HG03354 (cell line): ENCODE data around the gene PEX14.

Experiments
- ATAC-seq: cut with Tn5 transposase; IDR thresholded peaks from one replicate; pipeline ENCODE4 v1.9.1; 2021; ENCODE audit warnings: mild to moderate bottlenecking; ENCODE audit not compliant: unreplicated experiment, poor library complexity, severe bottlenecking

The PEX14 gene

GRCh38 chr1:10612436-10613160 lies 137.8 kb downstream of the PEX14 start:
- no peak for ATAC-seq

- no peak for ATAC-seq
Measured at GRCh38 chr1:10613340-10613739, 138.6 kb downstream of the PEX14 start.

- ATAC-seq = no peak
Measured at GRCh38 chr1:10613861-10614260, 139.1 kb downstream of the PEX14 start.

- ATAC-seq = no peak
Measured at GRCh38 chr1:10614377-10615225, 139.9 kb downstream of the PEX14 start.

GRCh38 chr1:10615332-10615731 lies 140.6 kb downstream of the PEX14 start:
- no peak for ATAC-seq

GRCh38 chr1:10615932-10616671 lies 141.4 kb downstream of the PEX14 start:
- no peak for ATAC-seq

GRCh38 chr1:10616696-10617095 lies 141.9 kb downstream of the PEX14 start:
- no peak for ATAC-seq

GRCh38 chr1:10617318-10617717 lies 142.6 kb downstream of the PEX14 start:
- no peak for ATAC-seq

- no peak for ATAC-seq
Measured at GRCh38 chr1:10617931-10618885, 143.5 kb downstream of the PEX14 start.

- no peak for ATAC-seq
Measured at GRCh38 chr1:10620776-10621175, 146.0 kb downstream of the PEX14 start.

GRCh38 chr1:10621906-10622305 lies 147.2 kb downstream of the PEX14 start:
- no peak for ATAC-seq

GRCh38 chr1:10622910-10623685 lies 148.3 kb downstream of the PEX14 start:
- no peak for ATAC-seq

GRCh38 chr1:10623686-10624145 lies 149.0 kb downstream of the PEX14 start:
- no peak for ATAC-seq

- ATAC-seq = no peak
Measured at GRCh38 chr1:10624256-10625050, 149.7 kb downstream of the PEX14 start.

- no peak for ATAC-seq
Measured at GRCh38 chr1:10625076-10625475, 150.3 kb downstream of the PEX14 start.

GRCh38 chr1:10625554-10625953 lies 150.8 kb downstream of the PEX14 start:
- ATAC-seq = no peak

GRCh38 chr1:10626131-10626731 lies 151.5 kb downstream of the PEX14 start:
- no peak for ATAC-seq
